ENCODE measurements around the gene TAL1. TPM values are rescaled to one million over a fixed set of nuclear protein-coding genes. Genes with fewer than 3 reads are reported as not detected.

Gene TAL1
- total RNA-seq, 1 experiment from 2014 or later = not detected

GRCh38 chr1:47249755-47250154, 17.7 kb upstream of the TAL1 start:
- H2BK5ac ChIP-seq (ENCODE audit: insufficient read length, low read length) = no peak overlapping the region
- H3K9me3 ChIP-seq (ENCODE audit: control insufficient read depth, low read depth, low read length) = no peaks in the 10 kb centered on the region
- no peak overlapping the region for H2BK20ac ChIP-seq (ENCODE audit: low read depth, low read length, poor library complexity, severe bottlenecking)
- no peak for DNase-seq
- H3K36me3 Mint-ChIP-seq (ENCODE audit: insufficient read depth in 1 of 3, low read depth in 3 of 3) = peaks cover 0 to 27% (median 7%) of the 10 kb centered on the region in 3 experiments; a peak in 5 of 7 replicates
- H3K27me3 ChIP-seq (ENCODE audit: insufficient read depth, low read length) = no peaks in the 10 kb centered on the region
- H3T11ph ChIP-seq (ENCODE audit: low read length) = no peak overlapping the region
- H3K14ac ChIP-seq (ENCODE audit: insufficient read depth, low read length) = no peak overlapping the region
- H3K4me3 Mint-ChIP-seq = no peak overlapping the region
- no peak overlapping the region for H3K4ac ChIP-seq (ENCODE audit: low read depth, low read length)
- no peaks in the 10 kb centered on the region for H3K4me1 ChIP-seq (ENCODE audit: insufficient read depth, low read length)
- H3K4me1 Mint-ChIP-seq = no peaks in the 10 kb centered on the region
- H3K27me3 Mint-ChIP-seq (ENCODE audit: low read depth) = peaks cover 19% of the 10 kb centered on the region
- no peak overlapping the region for H3K18ac ChIP-seq (ENCODE audit: insufficient read length, low read depth, low read length)
- H2BK12ac ChIP-seq (ENCODE audit: insufficient read length, low read depth, low read length) = no peak overlapping the region
- no peaks in the 10 kb centered on the region for H3K23me2 ChIP-seq (ENCODE audit: insufficient read length, low read depth, low read length, poor library complexity, severe bottlenecking)
- no peak overlapping the region for H2AK5ac ChIP-seq (ENCODE audit: insufficient read length, low read length)
- no peak overlapping the region for H2AFZ ChIP-seq (ENCODE audit: low read length)
- H3K23ac ChIP-seq (ENCODE audit: insufficient read length, low read depth, low read length) = no peak overlapping the region
- H3K27ac ChIP-seq (ENCODE audit: insufficient read length, low read depth, low read length) = no peak overlapping the region
- H2BK120ac ChIP-seq (ENCODE audit: low read depth, low read length, poor library complexity, severe bottlenecking) = no peak overlapping the region
- no peak overlapping the region for H4K5ac ChIP-seq (ENCODE audit: insufficient read length, low read depth, low read length)
- H4K20me1 ChIP-seq (ENCODE audit: control insufficient read depth, insufficient read depth, insufficient read length) = no peaks in the 10 kb centered on the region
- H3K4me2 ChIP-seq (ENCODE audit: insufficient read depth, insufficient read length, low read length) = no peak overlapping the region
- H3K9me3 Mint-ChIP-seq = no peaks in the 10 kb centered on the region
- no peaks in the 10 kb centered on the region for H3K79me2 ChIP-seq (ENCODE audit: insufficient read depth, low read length)
- no peaks in the 10 kb centered on the region for H3K79me1 ChIP-seq (ENCODE audit: insufficient read depth, low read depth, low read length, poor library complexity, severe bottlenecking)
- H3K9ac ChIP-seq (ENCODE audit: extremely low read depth, insufficient read length, low read length) = no peak overlapping the region
- no peak overlapping the region for H2BK15ac ChIP-seq (ENCODE audit: low read depth, low read length)
- H4K8ac ChIP-seq (replicated peaks; ENCODE audit: insufficient read length, low read depth, low read length) = no peak overlapping the region
- H4K91ac ChIP-seq (ENCODE audit: insufficient read length, low read depth, low read length) = no peak overlapping the region
- H3K56ac ChIP-seq (ENCODE audit: insufficient read length, low read depth, low read length) = no peak overlapping the region
- no peak overlapping the region for H3K27ac Mint-ChIP-seq
- WGBS (ENCODE audit: extremely low coverage, insufficient read length, low lambda C conversion rate) = no CpG with 5 or more reads among the region's 3 CpGs
- no peak for TF ChIP-seq CTCF (conservative IDR thresholded peaks at IDR 0.05)
